T-helper 9 cell (primary cell): ENCODE measurements around the gene DOCK1.

Experiments
- DNase-seq: peaks from one replicate; pipeline ENCODE4 v3.0.0-alpha.2; 2020

Gene DOCK1

GRCh38 chr10:127320176-127320575, 414.9 kb downstream of the DOCK1 start:
- DNase-seq: no peak

GRCh38 chr10:127322286-127322685, 417.1 kb downstream of the DOCK1 start:
- no peak for DNase-seq

GRCh38 chr10:127325506-127325905, 420.3 kb downstream of the DOCK1 start:
- no peak for DNase-seq

- DNase-seq: no peak
Measured at GRCh38 chr10:127326883-127327282, 421.7 kb downstream of the DOCK1 start.

GRCh38 chr10:127331696-127332095, 426.5 kb downstream of the DOCK1 start:
- no peak for DNase-seq

GRCh38 chr10:127332631-127333030, 427.4 kb downstream of the DOCK1 start:
- DNase-seq: no peak

GRCh38 chr10:127337801-127338200, 432.6 kb downstream of the DOCK1 start:
- DNase-seq: no peak

- DNase-seq: no peak
Measured at GRCh38 chr10:127338399-127339110, 433.3 kb downstream of the DOCK1 start.

- DNase-seq: no peak
Measured at GRCh38 chr10:127343821-127344220, 438.6 kb downstream of the DOCK1 start.

GRCh38 chr10:127344346-127344745, 439.1 kb downstream of the DOCK1 start:
- no peak for DNase-seq

- no peak for DNase-seq
Measured at GRCh38 chr10:127345231-127345965, 440.2 kb downstream of the DOCK1 start.

GRCh38 chr10:127346604-127347003, 441.4 kb downstream of the DOCK1 start:
- DNase-seq: no peak

GRCh38 chr10:127347202-127347959, 442.2 kb downstream of the DOCK1 start:
- no peak for DNase-seq

- no peak for DNase-seq
Measured at GRCh38 chr10:127349737-127350136, 444.5 kb downstream of the DOCK1 start.

GRCh38 chr10:127351542-127351941, 446.3 kb downstream of the DOCK1 start:
- DNase-seq: no peak

GRCh38 chr10:127353544-127353943, 448.3 kb downstream of the DOCK1 start:
- no peak for DNase-seq

- no peak for DNase-seq
Measured at GRCh38 chr10:127354255-127354654, 449.0 kb downstream of the DOCK1 start.

- no peak for DNase-seq
Measured at GRCh38 chr10:127354992-127355391, 449.8 kb downstream of the DOCK1 start.

GRCh38 chr10:127356360-127356759, 451.1 kb downstream of the DOCK1 start:
- DNase-seq: no peak

GRCh38 chr10:127357265-127357664, 452.0 kb downstream of the DOCK1 start:
- no peak for DNase-seq

GRCh38 chr10:127358337-127358736, 453.1 kb downstream of the DOCK1 start:
- DNase-seq: no peak

GRCh38 chr10:127364034-127364433, 458.8 kb downstream of the DOCK1 start:
- DNase-seq: no peak

- DNase-seq: no peak
Measured at GRCh38 chr10:127368101-127368500, 462.9 kb downstream of the DOCK1 start.

- no peak for DNase-seq
Measured at GRCh38 chr10:127368929-127369328, 463.7 kb downstream of the DOCK1 start.
